GM12878 (cell line): ENCODE measurements around the gene IGSF6.

Experiments
- CTCF ChIP-seq, 3 experiments: IDR thresholded peaks in 2 of 3; conservative IDR thresholded peaks in 1 of 3; 2 replicates each; pipeline ENCODE4 v1.5.1; 2011; ENCODE audit warnings: low read depth in 3 of 3, low read length in 3 of 3, mild to moderate bottlenecking in 3 of 3, control low read depth in 2 of 3, moderate library complexity in 2 of 3, inconsistent platforms in 1 of 3, mixed read lengths in 1 of 3; ENCODE audit not compliant: control insufficient read depth in 2 of 3, insufficient read depth in 1 of 3; ENCODE audit errors: extremely low read depth in 1 of 3
- EZH2 ChIP-seq: IDR thresholded peaks from 2 replicates; pipeline ENCODE4 v1.6.1; 2012; ENCODE audit warnings: low read depth, mild to moderate bottlenecking, control low read depth, inconsistent platforms, low read length, borderline replicate concordance; ENCODE audit not compliant: control insufficient read depth
- GABPA ChIP-seq: IDR thresholded peaks from 2 replicates; pipeline ENCODE4 v1.6.1; 2014; ENCODE audit warnings: antibody characterized with exemption, low read depth, mild to moderate bottlenecking, inconsistent platforms
- POLR2AphosphoS5 ChIP-seq: IDR thresholded peaks from 2 replicates; pipeline ENCODE4 v1.6.1; 2011; ENCODE audit warnings: mild to moderate bottlenecking, low read length, inconsistent platforms
- RAD51 ChIP-seq: fragments of 450-650 bp; IDR thresholded peaks from 2 replicates; pipeline ENCODE4 v1.6.1; 2016; ENCODE audit warnings: moderate library complexity, mild to moderate bottlenecking, inconsistent platforms
- SMAD1 ChIP-seq: fragments of 450-650 bp; IDR thresholded peaks from 2 replicates; pipeline ENCODE4 v1.6.1; 2018; ENCODE audit warnings: mild to moderate bottlenecking, low read depth; ENCODE audit not compliant: partially characterized antibody
- SRF ChIP-seq, 2 experiments: IDR thresholded peaks; 2 replicates each; pipeline ENCODE4 v1.6.1; 2011; ENCODE audit warnings: low read depth in 2 of 2, low read length in 2 of 2, mild to moderate bottlenecking in 1 of 2, moderate library complexity in 1 of 2

- no peak for TF ChIP-seq RAD51
- TF ChIP-seq CTCF (IDR thresholded peaks at IDR 0.05 in 2 of 3, conservative IDR thresholded peaks at IDR 0.05 in 1 of 3; ENCODE audit: control insufficient read depth in 2 of 3, extremely low read depth in 1 of 3, insufficient read depth in 1 of 3, low read depth in 3 of 3, low read length in 3 of 3), result no peak
- no peak for TF ChIP-seq SMAD1
- TF ChIP-seq GABPA, result no peak
- no peak for TF ChIP-seq SRF (IDR thresholded peaks at IDR 0.05; ENCODE audit: low read depth in 2 of 2, low read length in 2 of 2)
- TF ChIP-seq EZH2, result no peak
- TF ChIP-seq POLR2AphosphoS5, result no peak
These were observed 15.1 kb downstream of the IGSF6 start for GRCh38 chr16:21637032-21637968.
